T-helper 9 cell (primary cell): ENCODE results near the gene KRABD2.
"Not testable (repeated sequence)": the region's sequence is repeated elsewhere in the genome, so short reads cannot be mapped to it uniquely, and the experiment has no call there.

Experiments
- DNase-seq: peaks from one replicate; pipeline ENCODE4 v3.0.0-alpha.2; 2020

KRABD2 gene

DNA sequence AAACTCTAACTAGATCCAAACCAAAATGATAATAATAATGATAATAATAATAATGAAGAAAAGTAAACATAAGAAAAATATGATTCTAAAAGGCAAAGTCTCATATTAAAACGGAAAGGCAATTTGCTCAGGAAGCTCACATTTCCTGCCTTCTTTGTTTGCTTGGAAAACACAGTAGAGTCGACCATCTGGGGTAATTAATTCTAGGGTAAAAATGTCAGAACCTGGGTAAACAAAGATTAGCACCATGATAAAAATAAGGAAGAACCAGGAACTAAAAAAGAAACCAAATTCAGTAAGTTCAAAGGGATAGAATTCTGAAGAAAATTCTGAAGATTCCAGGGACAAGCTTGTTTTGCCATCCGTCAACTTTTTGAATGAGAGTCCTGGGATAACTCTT is 16.2 kb downstream of the KRABD2 start:
- no peak for DNase-seq

DNA sequence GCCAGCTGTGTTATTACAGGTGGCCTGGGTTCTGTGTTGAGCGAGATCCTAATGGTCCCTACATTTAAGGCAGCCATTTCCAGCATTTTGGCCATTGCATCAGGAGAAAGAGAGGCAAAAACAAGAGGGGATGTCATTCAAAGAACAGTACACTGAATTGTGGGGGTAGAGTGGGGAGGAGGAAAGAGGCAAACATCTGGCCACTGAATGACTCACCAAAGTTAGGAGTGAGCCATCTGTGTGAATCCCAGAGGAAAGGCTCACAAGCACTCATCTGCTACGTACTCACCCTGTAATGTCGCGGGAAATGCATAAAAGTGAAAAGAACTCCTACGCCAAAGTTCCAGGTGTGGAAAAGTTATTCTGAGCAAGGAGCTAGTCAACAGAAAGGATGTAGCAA is 16.7 kb downstream of the KRABD2 start:
- DNase-seq: no peak

DNA sequence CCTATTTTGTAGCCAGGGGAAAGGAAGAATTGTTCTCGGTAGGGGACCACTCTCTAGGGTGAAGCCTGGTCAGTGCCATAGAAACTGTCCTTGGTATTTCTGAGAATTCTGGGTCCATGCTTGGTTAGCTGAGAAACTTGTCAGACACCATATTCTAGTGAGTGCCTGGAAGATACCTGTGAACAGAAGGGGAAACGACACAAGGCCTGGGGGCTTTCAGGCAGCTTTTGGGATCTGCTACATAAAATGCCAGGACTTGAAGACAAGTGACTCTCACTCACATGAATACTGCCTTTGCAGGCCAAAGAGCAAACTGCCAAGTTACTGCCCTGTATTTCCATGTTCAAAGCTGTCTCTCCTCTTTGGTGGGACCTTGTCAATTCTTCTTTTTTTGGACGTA is 18.6 kb downstream of the KRABD2 start:
- no peak for DNase-seq

DNA sequence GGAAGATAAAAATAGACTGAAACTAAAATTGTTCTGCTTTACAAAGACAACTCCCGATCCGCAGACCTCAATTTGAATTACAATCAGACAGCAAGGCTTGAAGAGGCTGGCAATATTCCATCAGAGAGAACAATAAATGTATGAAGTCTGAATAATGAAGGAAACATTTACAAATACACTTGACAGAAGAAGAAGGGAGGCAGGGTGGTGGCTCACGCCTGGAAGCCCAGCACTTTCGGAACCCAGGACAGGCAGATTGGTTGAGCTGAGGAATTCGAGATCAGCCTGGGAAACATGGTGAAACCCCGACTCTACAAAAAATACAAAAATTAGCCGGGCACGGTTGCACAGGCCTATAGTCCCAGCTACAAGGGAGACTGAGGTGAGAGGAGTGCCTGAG is 22.3 kb downstream of the KRABD2 start:
- no peak for DNase-seq

DNA sequence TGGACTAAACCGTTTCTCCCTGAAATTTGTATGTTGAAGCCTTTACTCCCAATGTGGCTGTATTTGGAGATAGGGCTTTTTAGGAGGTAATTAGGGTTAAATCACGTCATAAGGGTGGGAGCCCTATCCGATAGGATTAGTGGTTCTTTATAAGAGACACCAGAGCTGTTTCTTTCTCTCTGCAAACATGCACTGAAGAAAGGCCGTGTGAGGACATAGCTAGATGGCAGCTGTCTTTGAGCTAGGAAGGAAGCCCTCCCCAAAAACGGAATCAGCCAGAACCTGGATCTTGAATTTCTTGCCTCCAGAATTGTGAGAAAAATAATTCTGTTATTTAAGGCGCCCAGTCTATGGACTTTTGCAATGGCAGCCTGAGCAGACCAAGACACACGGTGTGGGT is 22.8 kb downstream of the KRABD2 start:
- no peak for DNase-seq

DNA sequence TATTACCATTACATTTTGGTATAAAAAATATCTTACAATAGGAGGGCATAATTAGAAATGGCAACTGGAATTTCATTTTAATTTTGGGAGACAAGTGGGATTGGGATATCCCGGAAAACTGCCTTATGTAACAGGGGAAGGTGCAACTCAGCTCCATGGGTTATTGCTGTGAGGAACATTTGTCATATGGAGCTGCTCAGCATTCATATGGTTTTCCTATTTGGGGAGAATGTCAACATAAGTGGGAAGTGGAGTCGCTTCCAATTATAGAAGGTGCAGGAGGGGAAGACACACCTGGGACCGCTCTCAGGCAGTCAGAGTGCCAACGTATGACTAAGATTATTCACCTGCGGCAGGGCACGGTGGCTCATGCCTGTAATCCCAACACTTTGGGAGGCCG is 26.2 kb downstream of the KRABD2 start:
- DNase-seq: no peak

DNA sequence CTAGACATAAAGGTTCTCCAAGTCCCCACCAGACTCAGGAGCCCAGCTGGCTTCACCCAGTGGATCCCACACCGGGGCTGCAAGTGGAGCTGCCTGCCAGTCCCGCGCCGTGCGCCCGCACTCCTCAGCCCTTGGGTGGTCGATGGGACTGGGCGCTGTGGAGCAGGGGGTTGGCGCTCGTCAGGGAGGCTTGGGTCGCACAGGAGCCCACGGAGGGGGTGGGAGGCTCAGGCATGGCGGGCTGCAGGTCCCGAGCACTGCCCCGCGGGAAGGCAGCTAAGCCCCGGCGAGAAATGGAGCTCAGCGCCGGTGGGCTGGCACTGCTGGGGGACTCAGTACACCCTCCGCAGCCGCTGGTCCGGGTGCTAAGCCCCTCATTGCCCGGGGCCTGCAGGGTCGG is 29.5 kb downstream of the KRABD2 start:
- DNase-seq: not testable (repeated sequence)

DNA sequence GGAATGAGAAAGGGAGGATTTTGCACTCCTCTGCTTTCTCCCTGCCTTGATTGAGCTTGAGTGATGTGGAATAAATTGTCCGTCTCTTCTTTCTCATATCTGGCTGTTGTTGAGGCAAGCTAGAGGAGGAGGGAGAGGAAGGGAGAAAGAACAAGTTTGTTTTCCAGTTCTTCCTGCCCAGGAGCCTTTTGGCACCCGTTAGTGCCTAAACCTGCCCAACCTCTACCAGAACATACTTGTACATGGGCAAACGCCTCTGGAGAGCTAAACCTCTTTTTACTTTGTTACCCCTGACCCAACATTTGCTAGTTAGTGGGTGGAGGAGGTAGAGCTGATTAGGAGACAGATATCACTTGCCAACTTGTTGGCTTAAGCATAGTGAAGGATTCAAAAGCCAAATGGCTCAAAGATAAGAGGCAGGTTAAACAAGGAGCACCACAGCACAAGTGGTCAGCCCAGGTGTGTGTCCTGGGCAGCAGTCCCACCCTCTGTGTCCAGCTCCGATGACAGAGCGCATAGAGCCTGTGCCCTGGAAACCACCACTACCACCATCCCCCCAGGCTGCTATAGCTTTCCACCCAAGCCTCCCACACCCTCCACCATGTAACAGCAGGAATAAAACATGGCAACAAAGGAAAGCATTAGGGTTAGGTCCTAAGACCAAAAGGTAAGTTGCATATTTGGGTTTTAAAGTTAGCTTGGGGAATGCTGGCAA is 30.4 kb downstream of the KRABD2 start:
- DNase-seq: no peak

DNA sequence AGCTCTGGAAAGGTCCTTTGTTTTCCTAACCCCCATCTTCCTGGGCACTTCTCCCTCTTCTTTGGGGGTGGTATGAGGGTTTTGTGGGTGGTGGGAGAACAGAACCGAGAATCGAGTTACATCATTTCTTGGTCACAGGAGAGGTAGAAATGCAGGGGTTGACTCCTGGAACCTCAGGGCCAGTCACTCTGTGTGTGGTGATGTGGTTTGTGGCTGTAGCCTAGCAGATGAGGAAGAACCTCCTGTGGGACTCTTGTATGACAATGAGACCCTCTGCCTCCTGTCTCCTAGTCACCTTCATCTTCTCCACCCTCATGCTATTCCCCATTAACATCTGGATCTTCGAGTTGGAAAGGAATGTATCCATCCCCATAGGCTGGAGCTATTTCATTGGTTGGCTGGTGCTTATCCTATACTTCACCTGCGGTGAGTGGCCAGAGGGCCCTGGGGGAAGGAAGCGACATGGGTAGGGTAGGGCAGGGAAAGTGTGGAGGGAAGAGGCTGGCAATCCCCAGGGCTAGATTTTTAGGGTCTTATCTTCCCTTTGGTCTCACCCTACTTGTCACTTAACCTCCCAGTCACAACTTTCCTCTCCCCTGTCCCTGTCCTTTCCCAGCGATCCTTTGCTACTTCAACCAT is 31.3 kb downstream of the KRABD2 start:
- no peak for DNase-seq

DNA sequence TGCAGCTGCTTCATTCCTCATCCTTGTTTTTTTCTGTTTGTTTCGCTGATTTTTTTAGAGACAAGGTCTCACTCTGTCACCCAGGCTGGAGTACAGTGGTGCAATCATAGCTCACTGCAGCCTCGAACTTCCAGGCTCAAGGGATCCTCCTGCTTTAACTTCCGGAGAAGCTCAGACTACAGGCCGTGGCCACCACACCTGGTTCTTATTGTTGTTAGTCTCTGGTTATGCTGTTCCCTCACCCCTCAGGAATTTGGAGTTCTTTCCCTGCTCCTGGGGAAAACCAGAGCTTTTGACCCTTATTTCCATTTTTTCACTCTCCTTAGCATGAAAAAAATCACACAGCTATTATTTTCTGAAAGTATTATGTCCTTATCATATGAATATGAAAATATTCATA is 35.0 kb downstream of the KRABD2 start:
- DNase-seq: no peak

DNA sequence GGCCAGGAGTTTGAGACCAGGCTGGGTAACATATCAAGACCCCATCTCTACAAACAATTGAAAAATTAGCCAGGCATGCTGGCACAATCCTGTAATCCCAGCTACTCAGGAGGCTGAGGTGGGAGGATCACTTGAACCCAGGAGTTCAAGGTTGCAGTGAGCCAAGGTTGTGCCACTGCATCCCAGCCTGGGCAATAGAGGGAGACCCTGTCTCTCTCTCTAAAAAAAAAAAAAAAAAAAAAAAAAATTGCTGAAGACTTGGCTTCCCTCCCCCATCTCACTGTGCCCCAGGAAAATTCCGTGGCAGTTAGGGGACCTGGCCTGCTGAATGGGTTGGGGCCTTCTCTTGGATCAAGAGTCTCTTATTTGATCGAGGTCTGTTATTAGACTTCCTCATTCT is 37.0 kb downstream of the KRABD2 start, which contains the start of gene ODF4:
ODF4 (plus strand) TSS at position 301 of the 400 bp plus-strand sequence. CDS start 212 bp downstream, outside the sequence.
- DNase-seq: no peak

DNA sequence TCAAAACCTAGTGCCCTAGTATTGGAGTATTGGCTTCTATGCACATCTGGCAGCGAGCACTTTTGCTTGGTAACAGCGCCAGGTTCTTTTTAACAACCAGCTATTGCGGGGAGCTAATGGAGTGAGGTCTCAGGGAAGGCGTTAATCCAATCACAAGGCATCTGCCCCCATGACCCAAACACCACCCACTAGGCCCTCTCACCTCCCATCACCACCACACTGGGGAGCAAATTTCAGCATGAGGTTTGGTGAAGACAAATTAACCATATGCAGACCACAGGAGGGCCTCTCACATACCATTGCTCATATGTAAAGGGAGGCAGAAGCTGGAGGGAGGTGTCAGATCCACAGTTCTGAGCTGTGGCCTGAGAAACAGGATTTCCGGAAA is 37.8 kb downstream of the KRABD2 start:
- no peak for DNase-seq

DNA sequence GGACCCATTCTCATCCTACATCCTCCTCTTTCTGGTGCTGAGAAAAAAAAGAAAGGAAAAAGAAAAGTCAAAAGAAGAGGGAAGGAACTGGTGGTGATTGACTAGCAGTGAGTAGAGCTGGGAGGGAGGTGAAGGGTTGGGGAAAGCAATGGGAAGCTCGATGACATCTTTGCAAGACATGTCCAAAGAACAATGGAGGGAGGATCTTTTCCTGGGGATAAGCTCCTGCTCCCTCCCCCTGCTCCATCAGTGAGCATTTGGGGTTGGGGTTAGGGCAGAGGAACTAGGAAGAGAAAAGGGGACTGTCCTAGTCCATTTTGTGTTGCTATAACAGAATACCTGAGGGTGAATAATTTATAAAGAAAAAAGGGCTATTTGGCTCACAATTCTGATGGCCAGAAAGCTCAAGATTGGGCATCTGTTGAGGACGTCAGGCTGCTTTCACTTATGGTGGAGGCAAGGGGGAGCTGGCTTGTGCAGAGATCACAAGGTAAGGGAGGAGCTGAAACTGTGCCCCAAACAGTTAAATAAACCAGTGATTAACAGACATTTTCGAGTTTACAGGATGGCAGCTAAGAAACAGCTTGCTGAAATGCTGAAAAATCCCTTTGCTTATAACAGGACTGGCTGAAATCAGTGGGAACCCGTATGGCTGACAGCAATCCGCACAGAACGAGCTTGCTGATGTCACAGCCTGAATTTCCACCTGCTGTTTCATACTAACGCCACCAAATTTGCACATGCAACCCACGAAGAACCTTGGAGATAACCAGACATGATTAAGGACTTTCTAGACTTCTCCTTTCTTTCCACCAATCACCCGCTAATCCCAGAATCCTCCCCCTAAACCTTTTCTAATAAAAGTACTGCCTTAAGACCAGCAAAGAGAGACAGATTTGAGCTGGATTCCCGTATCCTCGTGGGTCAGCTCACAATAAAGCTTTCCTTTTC is 38.4 kb downstream of the KRABD2 start:
- no peak for DNase-seq

DNA sequence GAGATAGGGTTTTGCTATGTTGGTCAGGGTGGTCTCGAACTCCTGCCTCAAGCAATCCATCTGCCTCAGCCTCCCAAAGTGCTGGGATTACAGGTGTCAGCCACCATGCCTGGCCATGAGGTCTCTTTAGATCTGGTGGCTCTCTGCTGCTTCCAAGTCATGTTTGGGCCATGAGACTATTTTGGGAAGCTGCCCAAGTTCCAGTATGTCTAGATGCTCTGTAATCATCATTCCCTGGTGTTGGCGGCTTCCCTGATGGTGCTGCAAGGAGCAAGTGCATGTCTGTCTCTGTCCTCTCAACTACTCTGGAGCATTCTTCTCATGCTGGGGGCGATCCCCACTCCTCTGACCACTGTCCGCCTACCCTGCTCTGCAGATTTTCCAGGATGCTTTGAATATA is 43.2 kb downstream of the KRABD2 start:
- no peak for DNase-seq

DNA sequence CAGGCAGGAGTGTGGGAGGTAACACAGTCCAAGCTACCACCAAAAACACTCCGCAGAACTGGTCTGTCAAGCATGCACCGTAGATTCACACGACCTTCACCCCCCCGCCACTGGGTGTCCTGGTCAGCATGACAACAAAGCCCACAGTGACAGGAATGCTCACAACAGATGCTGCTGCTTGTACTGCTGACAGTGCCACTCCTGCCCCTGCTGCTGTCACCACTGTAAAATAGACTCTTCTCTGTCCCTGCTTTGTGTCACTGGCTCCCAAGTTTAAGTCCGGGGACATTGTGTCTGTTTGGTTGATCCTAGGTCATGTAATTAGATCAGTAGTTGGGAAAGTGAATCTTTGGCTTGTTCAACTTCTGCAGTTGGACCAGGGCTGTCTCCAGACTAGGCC is 43.8 kb downstream of the KRABD2 start:
- no peak for DNase-seq

DNA sequence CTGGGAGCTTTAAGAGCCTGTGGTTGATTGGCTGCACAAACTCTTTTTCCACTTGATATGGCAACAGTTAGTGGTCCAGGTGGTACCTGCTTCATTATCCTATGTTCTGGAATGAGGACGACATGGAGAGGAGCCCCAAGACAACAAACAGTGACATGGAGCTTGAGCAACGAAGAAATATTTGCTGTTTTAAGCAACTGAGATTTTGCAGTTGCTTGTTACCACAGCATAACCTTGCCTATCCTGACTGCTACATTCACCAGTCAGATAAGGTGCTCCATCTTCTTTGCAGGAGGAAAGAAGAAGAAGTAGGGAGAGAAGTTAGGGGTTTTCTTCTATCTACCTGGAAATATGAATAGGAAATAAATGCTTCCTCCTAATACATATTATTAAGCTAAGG is 44.4 kb downstream of the KRABD2 start:
- no peak for DNase-seq

DNA sequence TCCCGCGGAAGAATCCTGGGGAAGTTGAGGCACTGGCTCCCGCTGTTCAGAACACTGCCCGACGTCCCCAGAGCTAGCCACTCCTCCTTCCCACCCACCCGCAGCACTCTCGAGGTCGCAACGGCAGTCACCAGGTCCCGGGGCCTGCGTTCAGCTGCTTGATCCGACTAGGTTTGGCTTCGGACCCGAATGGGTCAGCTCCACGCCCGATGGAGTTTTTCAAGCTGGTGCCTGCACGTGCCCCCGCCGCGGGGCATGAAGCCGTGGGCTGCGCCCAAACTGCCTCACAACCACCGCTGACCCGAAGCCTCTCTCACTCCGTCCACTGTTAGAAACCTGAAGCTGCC is 49.2 kb downstream of the KRABD2 start:
- DNase-seq: no peak
